Measurements from ENCODE around the gene CCNL1. TPM values are rescaled to one million over a fixed set of nuclear protein-coding genes. Genes with fewer than 3 reads are reported as not detected.
A peak's percentile ranks its signal among the peaks of the same experiment; 100 is the strongest.

The CCNL1 gene
- total and polyA plus RNA-seq, 5 donors from 2014 or later = 48.7 to 1,080 (median 66.0) TPM

DNA sequence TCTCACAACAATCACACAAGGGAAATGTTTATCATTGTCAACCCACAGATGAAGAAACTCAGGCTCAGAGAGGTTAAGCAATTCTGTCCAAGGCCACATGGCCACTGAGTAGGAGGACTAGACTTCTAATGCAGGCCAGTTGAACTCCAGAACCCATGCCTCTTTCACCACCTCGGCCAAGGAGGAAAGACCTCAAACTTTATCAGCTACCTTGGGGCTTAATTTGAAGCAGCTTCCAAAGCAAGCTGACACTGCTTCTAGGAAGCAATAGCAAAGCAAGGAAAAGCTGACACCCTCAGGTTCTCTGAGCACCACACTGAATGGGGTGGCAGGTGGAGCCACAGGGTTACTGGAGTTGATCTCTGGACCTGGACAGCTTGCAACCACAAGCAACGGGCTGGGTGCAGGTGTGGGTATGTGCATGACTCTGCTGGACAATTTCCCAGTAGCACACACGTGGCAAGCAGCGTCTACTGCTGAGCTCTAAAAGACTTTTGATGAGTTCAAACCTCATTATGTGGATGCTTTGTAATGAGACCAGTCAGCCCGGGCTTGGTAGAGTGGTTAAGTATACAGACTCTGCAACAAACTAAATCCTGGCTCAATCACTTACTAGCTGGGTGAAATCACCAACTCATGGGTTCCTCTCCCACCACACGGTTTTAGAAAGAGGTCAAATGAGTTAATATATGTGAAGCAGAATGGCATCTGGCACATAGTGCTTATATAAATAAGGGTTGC, 23.1 kb downstream of the CCNL1 start:
- H3K9me3 ChIP-seq (ENCODE audit: control insufficient read depth in 2 of 2, low read length in 2 of 2) = no peaks in the 10 kb centered on the region
- H3K27ac Mint-ChIP-seq = peak overlapping the region; percentile 3 to 56 (median 25)
- no peak for DNase-seq
- H3K9me3 Mint-ChIP-seq = no peaks in the 10 kb centered on the region
- H3K4me1 Mint-ChIP-seq = peaks cover 19 to 40% (median 27%) of the 10 kb centered on the region in 4 donors
- H3K36me3 ChIP-seq (ENCODE audit: control insufficient read depth, insufficient read depth, low read length) = peaks cover 4% of the 10 kb centered on the region
- peak overlapping the region; percentile 65 for H3K4me3 ChIP-seq (ENCODE audit: low read depth, low read length)
- peak overlapping the region in 1 of 4 donors; percentile 23 for H3K4me3 Mint-ChIP-seq
- no peaks in the 10 kb centered on the region for H3K27me3 ChIP-seq (ENCODE audit: control insufficient read depth, insufficient read depth, low read length)
- no peak overlapping the region for H3K27ac ChIP-seq (ENCODE audit: insufficient read depth, low read length, poor library complexity, severe bottlenecking)
- H3K4me1 ChIP-seq (ENCODE audit: control insufficient read depth, insufficient read depth, low read length, poor library complexity, severe bottlenecking) = peaks cover 34% of the 10 kb centered on the region
- H3K27me3 Mint-ChIP-seq = no peaks in the 10 kb centered on the region
- peak in 1 of 2 donors; percentile 6 for ATAC-seq (ENCODE audit: low read depth in 2 of 2)
- no peaks in the 10 kb centered on the region for H3K36me3 Mint-ChIP-seq

- no peak overlapping the region for H3K4me3 Mint-ChIP-seq
- H3K9me3 ChIP-seq (ENCODE audit: control insufficient read depth in 2 of 2, low read length in 2 of 2) = no peaks in the 10 kb centered on the region
- H3K9me3 Mint-ChIP-seq = no peaks in the 10 kb centered on the region
- peak overlapping the region in 1 of 3 donors; percentile 56 for H3K27ac Mint-ChIP-seq
- no peak overlapping the region for H3K27ac ChIP-seq (ENCODE audit: insufficient read depth, low read length, poor library complexity, severe bottlenecking)
- ATAC-seq (ENCODE audit: low read depth in 2 of 2) (no peak), DNase-seq (no peak)
- peaks cover 44% of the 10 kb centered on the region for H3K4me1 ChIP-seq (ENCODE audit: control insufficient read depth, insufficient read depth, low read length, poor library complexity, severe bottlenecking)
- H3K4me1 Mint-ChIP-seq = peaks cover 21 to 50% (median 27%) of the 10 kb centered on the region in 4 donors
- no peaks in the 10 kb centered on the region for H3K27me3 Mint-ChIP-seq
- no peak overlapping the region for H3K4me3 ChIP-seq (ENCODE audit: low read depth, low read length)
- H3K36me3 Mint-ChIP-seq = no peaks in the 10 kb centered on the region
- H3K36me3 ChIP-seq (ENCODE audit: control insufficient read depth, insufficient read depth, low read length) = no peaks in the 10 kb centered on the region
- H3K27me3 ChIP-seq (ENCODE audit: control insufficient read depth, insufficient read depth, low read length) = no peaks in the 10 kb centered on the region
These were observed 24.1 kb downstream of the CCNL1 start for GRCh38 chr3:157135671-157136396.

DNA sequence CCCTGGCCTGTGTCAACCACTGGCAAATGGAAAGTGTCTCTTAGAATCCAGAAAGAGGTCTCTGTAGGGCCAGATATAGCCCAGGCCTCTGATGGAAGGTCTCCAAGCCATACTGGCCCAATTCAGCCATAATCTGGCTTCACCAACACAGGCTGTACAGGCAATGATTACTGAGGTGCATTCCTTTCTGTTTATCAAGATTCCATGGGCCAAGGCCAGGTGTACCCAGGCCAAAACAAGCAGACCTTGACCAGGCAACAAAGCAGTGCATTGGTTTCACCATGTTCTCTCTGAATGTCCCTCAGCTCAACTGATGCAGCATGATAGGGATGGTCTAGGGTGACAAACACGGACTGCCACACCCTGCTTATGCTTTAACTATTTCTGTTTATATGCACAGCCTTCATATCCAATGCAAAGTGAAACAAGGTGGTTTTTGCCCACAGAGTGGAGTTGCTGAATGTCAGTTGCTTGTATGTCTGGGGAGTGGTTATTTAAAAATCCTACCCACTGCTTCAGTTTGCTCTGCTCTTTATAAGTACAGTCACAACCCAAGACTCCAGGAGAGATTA, 25.2 kb downstream of the CCNL1 start:
- ATAC-seq (ENCODE audit: low read depth in 2 of 2) (peak; percentile 15 to 36), DNase-seq (peak in 1 of 3 donors; percentile 90)
- Histone ChIP-seq H3K4me3 (ENCODE audit: low read depth, low read length) (peak overlapping the region; percentile 47), H3K4me1 (ENCODE audit: control insufficient read depth, insufficient read depth, low read length, poor library complexity, severe bottlenecking) (peaks cover 55% of the 10 kb centered on the region), H3K27ac (ENCODE audit: insufficient read depth, low read length, poor library complexity, severe bottlenecking) (peak overlapping the region; percentile 55), H3K36me3 (ENCODE audit: control insufficient read depth, insufficient read depth, low read length) (no peaks in the 10 kb centered on the region), H3K9me3 (ENCODE audit: control insufficient read depth in 2 of 2, low read length in 2 of 2) (no peaks in the 10 kb centered on the region), H3K27me3 (ENCODE audit: control insufficient read depth, insufficient read depth, low read length) (no peaks in the 10 kb centered on the region)
- peaks cover 29 to 60% (median 36%) of the 10 kb centered on the region in 4 donors for H3K4me1 Mint-ChIP-seq
- no peaks in the 10 kb centered on the region for H3K27me3 Mint-ChIP-seq
- no peaks in the 10 kb centered on the region for H3K9me3 Mint-ChIP-seq
- no peaks in the 10 kb centered on the region for H3K36me3 Mint-ChIP-seq
- H3K27ac Mint-ChIP-seq = peak overlapping the region; percentile 32 to 69 (median 64)
- H3K4me3 Mint-ChIP-seq = peak overlapping the region in 1 of 4 donors; percentile 61

GRCh38 chr3:157133434-157134320, 26.3 kb downstream of the CCNL1 start:
- Histone ChIP-seq H3K4me3 (ENCODE audit: low read depth, low read length) (no peak overlapping the region), H3K27me3 (ENCODE audit: control insufficient read depth, insufficient read depth, low read length) (no peaks in the 10 kb centered on the region), H3K36me3 (ENCODE audit: control insufficient read depth, insufficient read depth, low read length) (no peaks in the 10 kb centered on the region), H3K27ac (ENCODE audit: insufficient read depth, low read length, poor library complexity, severe bottlenecking) (no peak overlapping the region), H3K9me3 (ENCODE audit: control insufficient read depth in 2 of 2, low read length in 2 of 2) (no peaks in the 10 kb centered on the region), H3K4me1 (ENCODE audit: control insufficient read depth, insufficient read depth, low read length, poor library complexity, severe bottlenecking) (peaks cover 66% of the 10 kb centered on the region)
- Mint-ChIP-seq H3K4me3 (peak overlapping the region in 2 of 4 donors; percentile 21 to 61), H3K4me1 (peaks cover 32 to 71% (median 45%) of the 10 kb centered on the region in 4 donors), H3K36me3 (no peaks in the 10 kb centered on the region), H3K27me3 (no peaks in the 10 kb centered on the region), H3K9me3 (no peaks in the 10 kb centered on the region), H3K27ac (peak overlapping the region; percentile 61 to 90 (median 86))
- no peak for DNase-seq
- no peak for ATAC-seq (ENCODE audit: low read depth in 2 of 2)

DNA sequence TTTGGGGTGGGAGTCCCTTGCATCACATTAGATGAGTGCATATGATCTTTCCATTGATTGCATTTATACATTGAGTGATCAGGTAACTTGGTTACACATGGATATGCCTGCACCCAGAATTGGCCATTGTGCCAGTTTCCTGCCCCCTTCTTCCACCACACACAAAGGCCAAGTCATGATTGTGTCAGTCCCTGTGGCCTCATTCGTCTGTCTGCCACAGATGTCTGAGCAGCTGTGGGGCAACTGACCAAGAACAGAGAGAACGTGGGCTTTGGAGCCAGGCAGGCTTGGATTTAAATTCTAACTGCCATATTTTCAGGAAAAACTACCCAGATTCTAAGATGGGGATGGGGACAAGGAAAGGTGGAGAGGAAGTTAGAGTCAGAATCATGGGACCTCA, 27.0 kb downstream of the CCNL1 start:
- DNase-seq = no peak
- Histone ChIP-seq H3K36me3 (ENCODE audit: control insufficient read depth, insufficient read depth, low read length) (no peaks in the 10 kb centered on the region), H3K9me3 (ENCODE audit: control insufficient read depth in 2 of 2, low read length in 2 of 2) (no peaks in the 10 kb centered on the region), H3K4me3 (ENCODE audit: low read depth, low read length) (no peak overlapping the region), H3K27ac (ENCODE audit: insufficient read depth, low read length, poor library complexity, severe bottlenecking) (no peak overlapping the region), H3K27me3 (ENCODE audit: control insufficient read depth, insufficient read depth, low read length) (no peaks in the 10 kb centered on the region), H3K4me1 (ENCODE audit: control insufficient read depth, insufficient read depth, low read length, poor library complexity, severe bottlenecking) (peaks cover 73% of the 10 kb centered on the region)
- Mint-ChIP-seq H3K36me3 (no peaks in the 10 kb centered on the region), H3K4me3 (peak overlapping the region in 1 of 4 donors; percentile 42), H3K4me1 (peaks cover 32 to 78% (median 51%) of the 10 kb centered on the region in 4 donors), H3K9me3 (no peaks in the 10 kb centered on the region), H3K27ac (peak overlapping the region in 2 of 3 donors; percentile 86 to 90), H3K27me3 (no peaks in the 10 kb centered on the region)
- no peak for ATAC-seq (ENCODE audit: low read depth in 2 of 2)

GRCh38 chr3:157132341-157132740, 27.6 kb downstream of the CCNL1 start:
- peak overlapping the region; percentile 83 for H3K27ac ChIP-seq (ENCODE audit: insufficient read depth, low read length, poor library complexity, severe bottlenecking)
- H3K4me3 Mint-ChIP-seq = peak overlapping the region in 1 of 4 donors; percentile 42
- no peak for ATAC-seq (ENCODE audit: low read depth in 2 of 2)
- no peaks in the 10 kb centered on the region for H3K27me3 Mint-ChIP-seq
- H3K27me3 ChIP-seq (ENCODE audit: control insufficient read depth, insufficient read depth, low read length) = no peaks in the 10 kb centered on the region
- peak overlapping the region; percentile 89 to 96 (median 90) for H3K27ac Mint-ChIP-seq
- H3K9me3 ChIP-seq (ENCODE audit: control insufficient read depth in 2 of 2, low read length in 2 of 2) = no peaks in the 10 kb centered on the region
- DNase-seq = no peak
- peaks cover 30 to 80% (median 53%) of the 10 kb centered on the region in 4 donors for H3K4me1 Mint-ChIP-seq
- H3K4me1 ChIP-seq (ENCODE audit: control insufficient read depth, insufficient read depth, low read length, poor library complexity, severe bottlenecking) = peaks cover 75% of the 10 kb centered on the region
- no peaks in the 10 kb centered on the region for H3K36me3 ChIP-seq (ENCODE audit: control insufficient read depth, insufficient read depth, low read length)
- no peaks in the 10 kb centered on the region for H3K36me3 Mint-ChIP-seq
- H3K4me3 ChIP-seq (ENCODE audit: low read depth, low read length) = no peak overlapping the region
- H3K9me3 Mint-ChIP-seq = no peaks in the 10 kb centered on the region

- H3K36me3 Mint-ChIP-seq = no peaks in the 10 kb centered on the region
- Histone ChIP-seq H3K4me3 (ENCODE audit: low read depth, low read length) (no peak overlapping the region), H3K27ac (ENCODE audit: insufficient read depth, low read length, poor library complexity, severe bottlenecking) (peak overlapping the region; percentile 83), H3K27me3 (ENCODE audit: control insufficient read depth, insufficient read depth, low read length) (no peaks in the 10 kb centered on the region), H3K4me1 (ENCODE audit: control insufficient read depth, insufficient read depth, low read length, poor library complexity, severe bottlenecking) (peaks cover 70% of the 10 kb centered on the region), H3K9me3 (ENCODE audit: control insufficient read depth in 2 of 2, low read length in 2 of 2) (no peaks in the 10 kb centered on the region), H3K36me3 (ENCODE audit: control insufficient read depth, insufficient read depth, low read length) (no peaks in the 10 kb centered on the region)
- peak overlapping the region in 2 of 4 donors; percentile 42 to 52 for H3K4me3 Mint-ChIP-seq
- H3K4me1 Mint-ChIP-seq = peaks cover 27 to 77% (median 49%) of the 10 kb centered on the region in 4 donors
- no peak for ATAC-seq (ENCODE audit: low read depth in 2 of 2)
- H3K27ac Mint-ChIP-seq = peak overlapping the region; percentile 89 to 96 (median 90)
- no peak for DNase-seq
- no peaks in the 10 kb centered on the region for H3K9me3 Mint-ChIP-seq
- no peaks in the 10 kb centered on the region for H3K27me3 Mint-ChIP-seq
These were observed 28.1 kb downstream of the CCNL1 start for GRCh38 chr3:157131861-157132260.
